HG03378 (cell line): ENCODE results near the gene OARD1.
A peak's percentile ranks its signal among the peaks of the same experiment; 100 is the strongest.
"Not testable (repeated sequence)": the region's sequence is repeated elsewhere in the genome, so short reads cannot be mapped to it uniquely, and the experiment has no call there.

Source experiments
- ATAC-seq: cut with Tn5 transposase; IDR thresholded peaks from one replicate; pipeline ENCODE4 v1.9.1; 2021; ENCODE audit warnings: mild to moderate bottlenecking, moderate library complexity; ENCODE audit not compliant: unreplicated experiment

OARD1 gene

DNA sequence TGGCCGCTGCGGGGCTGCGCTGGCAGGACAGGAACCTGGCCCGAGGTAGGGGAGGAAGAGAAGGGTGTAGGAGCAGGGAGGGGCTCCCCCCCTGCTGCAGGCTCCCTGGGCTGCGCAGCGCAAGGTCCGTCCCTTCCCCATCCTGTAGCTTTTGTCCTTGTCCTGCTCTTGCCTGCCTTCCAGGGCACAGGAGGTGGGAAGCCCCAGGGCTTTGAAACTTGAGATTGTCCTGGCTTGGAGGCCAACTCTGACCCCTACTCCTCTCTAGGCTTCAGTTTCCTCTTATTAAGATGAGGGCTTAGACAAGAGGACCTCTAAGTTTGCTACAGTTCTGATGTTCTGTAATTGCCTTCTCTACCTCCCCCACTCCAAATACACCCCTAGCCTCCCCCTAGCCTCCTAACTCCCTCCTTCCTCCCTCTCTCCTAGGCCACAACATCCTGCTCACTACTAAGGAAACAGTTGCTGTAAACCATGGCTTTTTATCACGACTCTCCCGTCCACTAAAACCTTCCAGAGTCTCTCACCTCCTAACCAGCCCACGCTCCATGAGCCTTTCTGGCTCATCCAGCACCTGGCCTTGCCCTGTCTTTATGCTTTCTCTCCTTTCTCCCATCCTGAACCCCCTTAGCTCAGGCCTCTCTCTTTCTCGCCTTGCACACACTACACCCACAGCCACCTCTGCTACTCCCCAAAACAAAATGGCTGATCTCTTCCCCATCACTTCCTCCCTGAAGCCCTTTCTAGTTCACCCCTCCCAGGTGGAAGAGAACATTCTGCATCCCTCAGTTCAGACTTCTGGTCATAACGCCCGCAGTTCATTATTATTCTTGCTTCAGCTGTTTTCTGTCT is 43.4 kb downstream of the OARD1 start:
- ATAC-seq = peak; percentile 38

DNA sequence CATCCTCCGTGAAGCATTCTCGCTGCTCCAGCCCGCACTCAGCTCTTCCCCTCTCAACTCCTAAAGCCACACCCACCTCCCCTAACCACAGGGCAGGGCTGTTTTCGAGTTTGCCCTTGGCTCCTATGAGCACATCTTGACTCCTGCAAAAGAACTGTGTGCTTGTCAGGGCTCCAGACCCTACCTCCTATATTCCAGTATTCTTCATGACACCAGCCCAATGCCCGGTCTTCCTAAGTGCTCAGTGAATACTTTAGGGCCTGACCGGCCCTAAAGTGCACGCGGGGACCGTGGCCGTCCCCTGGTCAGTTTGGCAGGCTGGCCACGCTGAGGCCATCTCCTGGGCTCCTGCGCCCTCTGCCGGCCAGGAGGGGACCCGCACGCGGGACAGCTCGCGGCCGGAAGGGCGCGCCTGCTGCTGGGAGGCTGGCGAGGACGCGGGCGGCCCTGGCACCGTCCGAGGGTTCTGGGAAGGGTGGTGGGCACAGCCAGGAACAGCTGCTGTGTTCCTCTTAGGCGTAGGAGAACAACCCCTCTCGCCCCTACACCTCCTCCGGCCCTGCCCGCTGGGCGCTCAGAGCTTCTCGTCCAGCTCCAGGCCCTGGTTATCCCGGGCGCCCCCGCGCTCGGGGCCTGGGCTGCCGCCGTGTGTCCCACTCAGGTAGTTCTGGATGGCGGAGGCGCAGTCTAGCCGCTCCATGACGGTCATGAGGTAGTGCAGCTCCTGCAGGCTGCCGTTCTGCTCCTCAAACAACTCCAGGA is 44.2 kb downstream of the OARD1 start:
- peak; percentile 56 for ATAC-seq

DNA sequence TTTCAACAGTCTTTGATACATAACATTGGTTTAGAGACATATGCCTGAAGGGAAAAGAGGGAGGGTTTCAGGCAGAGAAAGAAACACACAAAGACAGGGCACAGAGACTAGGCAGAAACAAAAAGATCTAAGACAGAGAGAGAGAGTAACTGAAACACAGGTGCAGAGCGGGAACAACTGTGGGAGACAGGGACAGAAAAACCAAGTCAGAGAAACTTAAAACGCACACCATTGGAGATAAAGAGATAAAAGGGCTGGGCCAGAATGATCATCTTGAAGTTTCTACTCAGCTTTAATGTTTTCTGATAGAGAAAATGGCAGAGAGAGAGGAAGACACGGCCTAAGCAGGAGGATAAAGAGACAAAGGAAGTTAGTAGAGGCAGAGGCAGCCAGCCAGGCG is 44.9 kb downstream of the OARD1 start:
- ATAC-seq = no peak

DNA sequence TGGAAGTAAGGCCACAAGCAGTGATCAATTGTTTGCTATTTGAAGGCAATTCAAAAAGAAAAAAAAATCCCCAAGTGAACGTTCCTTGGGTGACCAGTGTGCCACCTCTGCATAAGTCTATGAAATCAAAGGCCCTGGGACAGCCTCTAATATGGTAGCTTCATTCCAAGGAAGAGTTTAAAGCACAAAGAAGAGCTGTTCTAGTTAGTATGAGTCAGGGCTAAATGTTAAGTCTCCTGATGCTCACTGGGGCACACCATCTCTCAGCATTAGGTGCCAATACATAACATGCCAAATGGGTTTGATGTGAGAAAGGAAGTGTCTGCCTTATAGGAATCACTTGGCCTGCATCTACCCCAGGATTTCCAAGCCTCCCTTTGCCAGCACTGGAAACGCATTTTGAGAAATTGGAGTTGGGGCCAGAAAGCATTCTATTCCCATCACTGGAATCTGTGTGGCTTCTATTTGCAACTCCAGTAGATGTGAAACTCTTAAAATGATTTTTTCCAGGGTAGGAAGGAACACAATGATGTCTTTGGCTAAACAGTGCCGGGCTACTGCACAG is 46.1 kb downstream of the OARD1 start:
- no peak for ATAC-seq

DNA sequence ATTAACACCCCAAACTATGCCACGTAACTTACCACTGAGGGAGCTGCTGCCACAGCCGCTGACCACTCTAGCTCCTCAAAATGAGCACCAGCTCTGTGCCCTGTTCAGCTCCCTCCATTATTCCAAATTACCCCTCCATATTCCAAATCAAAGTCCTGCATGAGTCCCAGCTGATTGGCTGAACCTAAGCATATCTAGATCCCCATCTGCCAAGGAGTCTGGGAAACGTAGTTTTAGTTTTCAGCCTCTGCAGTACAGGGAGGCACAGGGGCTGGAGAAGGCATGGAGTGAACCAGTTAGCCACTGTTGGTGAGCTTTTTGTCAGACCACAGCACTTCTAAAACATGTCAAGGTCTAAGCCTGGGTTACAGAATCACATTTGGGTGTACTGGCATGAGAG is 49.0 kb downstream of the OARD1 start:
- ATAC-seq = no peak

DNA sequence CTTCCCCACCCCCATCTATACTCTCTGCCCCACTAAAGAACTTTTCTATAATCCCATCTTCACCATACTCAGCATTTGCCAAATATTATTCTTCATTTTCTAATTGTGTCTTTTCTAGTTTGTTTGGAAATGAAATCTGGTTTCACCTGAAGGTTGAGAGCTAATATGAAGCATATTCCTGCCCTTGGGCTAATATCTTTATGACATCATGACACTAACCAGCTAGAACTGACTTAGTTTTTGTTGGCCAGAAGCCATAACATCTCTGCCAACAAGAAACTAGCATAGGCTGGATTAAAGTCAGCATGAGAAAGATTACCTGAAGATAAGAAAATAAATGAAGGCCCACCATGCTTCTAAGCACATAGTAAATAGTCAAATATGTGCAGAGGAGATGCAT is 49.9 kb downstream of the OARD1 start:
- ATAC-seq = no peak

DNA sequence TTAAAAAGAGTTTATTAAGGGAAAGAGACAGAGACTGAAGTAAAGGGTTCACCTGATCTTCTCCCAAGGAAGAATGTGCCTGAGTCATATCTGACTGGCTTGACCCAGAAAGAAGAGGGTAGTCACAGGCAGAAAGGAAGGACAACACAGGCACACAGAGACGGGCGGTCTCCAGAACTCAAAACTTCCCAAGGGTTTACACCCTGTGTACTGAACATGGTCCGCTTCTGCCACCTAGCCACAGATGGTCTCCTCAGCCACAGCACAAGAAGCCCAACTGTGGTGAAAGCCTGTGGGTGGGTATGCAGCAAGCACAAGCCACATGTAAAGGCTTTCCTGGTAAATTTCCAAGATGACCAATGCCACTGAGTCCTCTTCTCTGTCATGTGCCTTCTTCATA is 50.3 kb downstream of the OARD1 start:
- ATAC-seq = no peak

DNA sequence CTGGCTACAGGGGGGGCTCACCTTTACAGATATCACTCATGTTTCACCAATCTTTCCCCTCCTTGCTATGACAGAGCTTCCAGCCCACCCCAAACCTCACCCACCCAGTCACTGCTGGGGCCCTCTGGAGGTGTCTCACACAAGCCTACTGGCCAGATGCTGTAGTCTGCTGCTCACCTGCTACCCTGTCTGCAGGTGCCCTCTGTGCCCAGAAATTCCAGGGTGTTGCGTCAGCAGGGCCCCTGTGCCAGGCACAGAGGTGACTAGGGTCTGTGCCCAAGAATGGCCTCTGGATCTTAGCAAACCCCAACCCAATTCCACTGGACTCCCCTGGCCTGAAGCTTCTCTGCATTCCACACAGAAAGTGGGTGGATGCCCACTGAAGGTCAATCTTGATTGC is 54.5 kb downstream of the OARD1 start:
- no peak for ATAC-seq

DNA sequence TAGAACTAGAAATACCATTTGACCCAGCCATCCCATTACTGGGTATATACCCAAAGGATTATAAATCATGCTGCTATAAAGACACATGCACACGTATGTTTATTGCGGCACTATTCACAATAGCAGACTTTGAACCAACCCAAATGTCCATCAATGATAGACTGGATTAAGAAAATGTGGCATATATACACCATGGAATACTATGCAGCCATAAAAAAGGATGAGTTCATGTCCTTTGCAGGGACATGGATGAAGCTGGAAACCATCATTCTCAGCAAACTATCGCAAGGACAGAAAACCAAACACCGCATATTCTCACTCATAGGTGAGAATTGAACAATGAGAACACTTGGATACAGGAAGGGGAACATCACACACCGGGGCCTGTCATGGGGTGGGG is 56.3 kb downstream of the OARD1 start:
- not testable (repeated sequence) for ATAC-seq

DNA sequence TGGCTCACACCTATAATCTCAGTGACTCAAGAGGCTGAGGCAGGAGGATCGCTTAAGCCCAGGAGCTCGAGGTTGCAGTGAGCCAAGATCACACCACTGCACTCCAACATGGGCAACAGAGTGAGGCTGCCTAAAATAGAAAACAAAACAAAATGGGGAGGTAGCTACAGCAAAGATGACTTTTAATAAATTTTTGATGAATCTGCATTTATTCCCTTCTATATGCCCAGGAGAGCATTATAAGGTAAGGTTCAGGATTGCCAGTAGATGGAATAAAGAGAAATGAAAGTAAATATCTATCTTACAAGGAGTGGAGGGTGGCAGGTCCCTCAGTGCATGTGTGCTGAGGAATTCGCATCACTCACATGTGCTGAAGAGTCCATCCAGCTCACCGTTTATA is 57.4 kb downstream of the OARD1 start:
- ATAC-seq = no peak
